Mucosa of gallbladder (tissue), 1 donor: Measurements from ENCODE around the gene STRADA. TPM values are rescaled to one million over a fixed set of nuclear protein-coding genes. Genes with fewer than 3 reads are reported as not detected.
A peak's percentile ranks its signal among the peaks of the same experiment; 100 is the strongest.

Source experiments
- DNase-seq: peaks from one replicate; pipeline ENCODE4 v3.0.0-alpha.2; 2020; ENCODE audit warnings: low spot score
- total RNA-seq: library from RNA; stranded (reverse); gene quantifications from one replicate; pipeline ENCODE4 v1.2.1, GENCODE V29; 2021
- donor health status: DM: no; HTN: no; CAD: no.

Gene STRADA
- total RNA-seq, 1 donor from 2014 or later: 28.5 TPM

DNA sequence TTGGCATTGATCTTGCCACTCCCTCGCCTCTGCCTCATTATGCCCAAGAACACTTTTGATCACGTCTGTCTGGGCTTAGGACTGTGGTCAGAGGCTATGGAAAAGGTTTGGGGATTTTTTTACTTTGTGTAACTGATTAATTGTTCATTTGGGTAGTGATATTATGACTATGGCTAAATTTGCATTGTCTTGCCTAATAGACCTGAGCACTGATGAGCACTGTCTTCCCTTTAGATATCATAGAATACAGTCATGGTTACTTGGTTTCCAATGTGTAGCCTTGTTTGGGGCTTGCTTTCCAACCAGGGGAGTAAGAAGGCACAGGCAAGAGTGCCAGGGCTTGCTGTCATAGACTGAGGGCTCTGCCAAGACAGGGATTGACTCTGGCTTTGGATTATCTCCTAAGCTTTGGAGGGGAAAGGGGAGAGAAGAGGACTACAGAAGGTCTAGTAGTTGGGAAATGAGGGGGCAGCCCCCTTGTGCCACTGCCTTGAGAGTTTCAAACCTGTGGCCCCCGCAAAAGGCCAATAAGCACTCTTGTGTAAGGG is 55.4 kb downstream of the STRADA start:
- no peak for DNase-seq

- DNase-seq: no peak
Observed at GRCh38 chr17:63685578-63685977, 56.0 kb downstream of the STRADA start.

- no peak for DNase-seq
Observed at GRCh38 chr17:63685041-63685440, 56.6 kb downstream of the STRADA start.

DNA sequence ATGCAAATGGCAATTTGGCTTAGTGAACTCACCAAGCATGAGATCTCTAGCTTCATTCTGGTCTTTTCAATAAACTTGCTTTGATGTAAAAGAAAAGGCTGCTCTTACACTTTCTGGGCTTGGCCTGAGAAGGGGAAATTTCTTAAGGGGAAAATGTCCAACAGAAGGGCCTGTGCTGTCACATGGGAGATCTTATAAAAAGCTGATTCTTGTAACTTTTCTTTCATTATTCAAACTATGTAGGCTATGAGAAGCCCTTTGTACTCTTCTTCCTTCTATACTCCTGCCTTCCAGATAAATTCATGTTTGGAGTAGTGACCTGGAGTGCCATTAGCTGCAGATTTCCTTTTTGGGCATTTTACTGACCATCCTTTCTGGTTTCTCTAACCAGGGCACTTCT is 58.6 kb downstream of the STRADA start:
- DNase-seq: no peak

- no peak for DNase-seq
Observed at GRCh38 chr17:63682441-63682840, 59.2 kb downstream of the STRADA start.

- no peak for DNase-seq
Observed at GRCh38 chr17:63681530-63681929, 60.1 kb downstream of the STRADA start.

GRCh38 chr17:63680700-63681099 is 60.9 kb downstream of the STRADA start:
- DNase-seq: no peak

DNA sequence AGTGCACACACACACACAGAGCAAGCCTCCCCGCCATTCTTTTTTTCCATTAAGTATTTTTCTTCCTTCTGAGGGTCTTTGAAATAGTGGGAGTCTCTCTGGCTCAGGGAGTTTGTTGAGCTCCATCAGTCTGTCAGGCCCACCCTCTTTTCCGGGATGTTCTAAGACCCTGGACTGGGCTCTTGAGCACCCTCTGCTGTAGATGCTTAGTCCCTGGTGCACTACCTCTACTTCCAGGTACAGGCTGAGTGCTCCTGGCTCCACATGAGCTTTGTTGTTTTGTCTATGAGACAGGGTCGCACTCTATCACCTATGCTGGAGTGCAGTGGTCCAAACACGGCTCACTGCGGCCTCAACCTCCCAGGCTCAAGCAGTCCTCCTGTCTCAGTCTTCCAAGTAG is 62.4 kb downstream of the STRADA start:
- no peak for DNase-seq

- no peak for DNase-seq
Observed at GRCh38 chr17:63676584-63676983, 65.0 kb downstream of the STRADA start.

GRCh38 chr17:63675607-63676546 is 65.7 kb downstream of the STRADA start:
- peak; percentile 91 for DNase-seq

- no peak for DNase-seq
Observed at GRCh38 chr17:63675231-63675606, 66.4 kb downstream of the STRADA start.

DNA sequence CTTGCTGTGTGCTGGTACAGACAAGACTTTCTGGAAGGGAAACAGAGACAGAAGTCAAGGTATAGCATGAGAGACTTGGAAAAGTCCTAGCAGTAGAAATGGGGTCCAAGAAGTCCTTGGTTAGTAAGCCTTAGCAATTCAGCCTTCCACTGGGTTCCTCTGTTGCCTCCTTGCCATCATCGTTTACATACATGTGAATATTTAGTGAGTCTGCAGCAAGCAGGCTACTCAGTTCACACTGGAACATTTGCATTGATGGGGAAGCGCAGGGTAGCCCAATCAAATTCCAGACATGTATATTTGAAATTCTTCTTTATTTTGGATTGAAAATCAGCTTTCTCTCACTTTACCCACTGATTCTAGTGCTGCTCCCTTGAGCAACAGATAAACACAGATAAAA is 68.7 kb downstream of the STRADA start:
- no peak for DNase-seq

DNA sequence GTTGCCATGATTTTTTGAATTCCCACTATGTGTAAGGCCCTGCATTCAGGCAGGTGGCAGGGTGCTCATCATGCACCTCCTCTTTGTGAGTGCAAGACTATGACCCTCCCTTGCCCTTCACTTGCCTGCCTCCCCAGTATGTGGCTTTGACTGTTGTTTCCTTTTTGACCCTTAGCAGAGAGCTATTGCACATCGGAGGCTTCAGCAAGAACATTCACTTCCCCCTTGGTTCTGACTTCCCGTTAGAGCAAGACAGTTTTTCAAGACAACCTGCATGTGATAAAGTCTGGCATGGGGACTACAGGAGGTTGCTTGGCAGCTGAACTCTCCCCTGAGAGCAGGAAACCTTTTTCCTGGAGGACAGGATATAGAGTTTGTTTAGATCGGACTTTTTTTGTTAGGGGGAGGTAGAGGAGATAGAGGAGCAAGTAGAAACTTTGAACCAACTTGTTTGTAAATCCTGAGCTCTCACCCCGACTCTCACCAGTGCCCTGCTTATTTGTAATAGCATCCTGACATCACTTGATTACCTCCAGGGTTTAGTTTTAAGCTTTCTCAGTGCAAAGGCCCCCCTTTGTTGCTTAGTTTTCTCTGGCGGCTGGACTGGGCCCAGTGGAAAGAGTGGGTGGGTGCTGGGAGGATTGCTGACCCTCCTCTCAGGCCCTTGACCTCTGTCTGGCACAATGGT is 75.9 kb downstream of the STRADA start:
- DNase-seq: no peak

- DNase-seq: no peak
Observed at GRCh38 chr17:63659850-63660249, 81.7 kb downstream of the STRADA start.

GRCh38 chr17:63658366-63658765 is 83.2 kb downstream of the STRADA start:
- no peak for DNase-seq

DNA sequence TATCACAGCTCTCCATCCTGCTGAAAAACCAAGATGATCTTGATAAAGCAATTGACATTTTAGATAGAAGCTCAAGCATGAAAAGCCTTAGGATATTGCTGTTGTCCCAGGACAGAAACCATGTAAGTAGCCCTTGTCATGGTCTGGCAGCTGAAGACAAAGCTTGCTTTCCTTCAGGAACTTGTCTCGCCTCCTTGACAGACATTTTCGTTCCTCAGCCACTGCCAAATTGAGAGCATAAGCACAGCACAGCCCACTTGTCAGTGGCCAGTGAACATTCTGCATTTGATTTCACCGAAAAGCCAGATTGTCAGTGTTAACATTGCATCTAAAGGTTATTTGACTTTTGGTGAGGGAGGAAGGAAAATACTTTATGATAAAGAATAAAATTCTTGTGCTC is 83.8 kb downstream of the STRADA start:
- DNase-seq: no peak

- DNase-seq: no peak
Observed at GRCh38 chr17:63653050-63653449, 88.5 kb downstream of the STRADA start.

Other genes with a start within 250 kb of the STRADA start
- not detected for gene KCNH6, start 218.4 kb downstream of the STRADA start, total RNA-seq
- gene DCAF7, start 191.3 kb downstream of the STRADA start, total RNA-seq: 81.8 TPM
- gene TACO1, start 140.9 kb downstream of the STRADA start, total RNA-seq: 20.0 TPM
- gene MAP3K3, start 119.4 kb downstream of the STRADA start, total RNA-seq: 39.5 TPM
- 19.0 TPM for gene LIMD2, start 41.7 kb downstream of the STRADA start, total RNA-seq
- 104 TPM for gene CCDC47, start 31.8 kb upstream of the STRADA start, total RNA-seq
- gene DDX42, start 32.4 kb upstream of the STRADA start, total RNA-seq: 90.4 TPM
- gene PSMC5, start 85.6 kb upstream of the STRADA start, total RNA-seq: 112 TPM
- gene FTSJ3, start 85.9 kb upstream of the STRADA start, total RNA-seq: 43.1 TPM
- gene SMARCD2, start 100.9 kb upstream of the STRADA start, total RNA-seq: 84.7 TPM
- gene CSH2, start 131.9 kb upstream of the STRADA start, total RNA-seq: not detected
- not detected for gene GH2, start 140.1 kb upstream of the STRADA start, total RNA-seq
- not detected for gene CSH1, start 154.8 kb upstream of the STRADA start, total RNA-seq
- not detected for gene CSHL1, start 169.5 kb upstream of the STRADA start, total RNA-seq
- not detected for gene GH1, start 177.0 kb upstream of the STRADA start, total RNA-seq
- 3.4 TPM for gene CD79B, start 190.5 kb upstream of the STRADA start, total RNA-seq
- gene SCN4A, start 231.1 kb upstream of the STRADA start, total RNA-seq: 1.2 TPM